Cardiac septum (tissue), 1 donor: ENCODE results near the gene NUP58. TPM values are rescaled to one million over a fixed set of nuclear protein-coding genes. Genes with fewer than 3 reads are reported as not detected.
"Not testable (repeated sequence)": the region's sequence is repeated elsewhere in the genome, so short reads cannot be mapped to it uniquely, and the experiment has no call there.

Experiments
- DNase-seq: peaks from one replicate; pipeline ENCODE4 v3.0.0-alpha.2; 2020; ENCODE audit warnings: low spot score
- intact Hi-C: fragments of 100-400 bp; cut with DNase I; formaldehyde crosslinking; loops from one replicate; pipeline ENCODE4 v1.14.0; 2022
- total RNA-seq: library from RNA; stranded (reverse); fragmentation: NEBNext Ultra II Directional; extraction: Animal tissue kit (Norgen Biotek cat#: 25700); gene quantifications from one replicate; pipeline ENCODE4 v1.2.1, GENCODE V29; 2021
- donor health status: DM: no; HTN: no; CAD: no.

NUP58 gene
- total RNA-seq, 1 donor from 2014 or later = 28.9 TPM

DNA sequence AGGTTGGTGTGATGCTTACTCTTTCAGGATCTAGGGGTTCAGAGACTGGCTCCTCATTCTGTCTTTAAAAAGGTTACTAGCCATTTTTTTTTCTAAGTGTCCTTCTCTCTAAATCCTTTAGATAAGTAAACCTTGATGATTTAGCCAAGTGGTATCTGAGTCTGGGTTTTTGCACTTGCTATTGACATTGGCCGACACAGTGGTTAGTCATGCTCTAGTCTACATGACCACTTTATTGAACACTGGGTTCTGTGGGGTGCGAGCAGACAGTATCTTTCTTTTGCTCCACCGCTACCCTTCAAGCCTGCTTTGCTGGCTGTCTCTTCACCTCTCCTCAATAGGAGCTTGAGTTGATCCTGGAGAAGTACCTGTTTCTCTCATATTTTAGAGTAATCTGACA, 6.2 kb upstream of the NUP58 start:
- no peak for DNase-seq
- intact Hi-C loops = no loop called here

DNA sequence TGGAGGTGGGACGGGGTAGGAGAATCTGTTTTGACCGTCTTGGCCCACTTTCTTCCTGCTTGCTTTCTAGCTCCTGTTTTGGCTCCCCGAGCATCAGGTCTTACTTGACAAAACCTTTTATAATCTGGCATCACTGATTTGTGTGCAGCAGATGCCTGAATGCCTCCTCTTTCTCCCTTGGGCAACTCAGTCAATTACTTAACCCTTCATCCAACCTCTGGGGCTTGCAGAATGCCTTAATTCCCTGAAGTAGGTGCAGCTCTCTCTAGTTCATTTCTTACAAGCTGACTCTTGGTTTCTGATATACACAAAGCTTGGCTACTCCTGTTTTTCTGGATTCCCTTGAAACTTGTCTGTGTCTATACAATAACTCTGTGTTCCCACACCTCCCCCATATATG, 5.7 kb upstream of the NUP58 start:
- intact Hi-C loops = no loop called here
- no peak for DNase-seq

DNA sequence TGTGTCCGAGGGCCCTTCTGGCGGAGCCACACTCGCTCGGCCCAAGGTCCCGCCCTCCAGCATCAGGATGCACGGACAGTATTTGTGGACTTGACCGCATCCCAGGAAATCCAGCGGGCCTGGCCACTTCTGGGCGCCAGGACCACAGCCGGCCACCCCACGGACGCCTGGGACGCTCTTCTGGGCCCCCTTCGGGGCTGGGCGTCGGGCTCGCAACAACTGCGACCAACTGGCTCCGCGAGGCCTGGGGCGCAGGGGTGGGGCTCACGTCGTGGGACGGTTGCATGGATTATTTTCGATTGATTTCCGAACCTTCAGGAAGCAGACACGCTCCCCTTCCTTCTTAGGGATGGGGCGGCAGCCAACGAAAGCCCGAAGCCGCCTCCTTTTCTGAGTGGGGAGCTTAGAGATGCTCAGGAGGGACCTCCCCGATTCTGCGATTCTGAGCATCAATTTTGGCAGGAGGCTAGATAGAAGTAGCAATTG, 521 bp upstream of the NUP58 start:
- peak; percentile 74 for DNase-seq
- intact Hi-C loops = loop anchor here (1.0 kb wide), 1 partner anchor 14 kb away; the partner anchor contains the start of gene MTMR6

DNA sequence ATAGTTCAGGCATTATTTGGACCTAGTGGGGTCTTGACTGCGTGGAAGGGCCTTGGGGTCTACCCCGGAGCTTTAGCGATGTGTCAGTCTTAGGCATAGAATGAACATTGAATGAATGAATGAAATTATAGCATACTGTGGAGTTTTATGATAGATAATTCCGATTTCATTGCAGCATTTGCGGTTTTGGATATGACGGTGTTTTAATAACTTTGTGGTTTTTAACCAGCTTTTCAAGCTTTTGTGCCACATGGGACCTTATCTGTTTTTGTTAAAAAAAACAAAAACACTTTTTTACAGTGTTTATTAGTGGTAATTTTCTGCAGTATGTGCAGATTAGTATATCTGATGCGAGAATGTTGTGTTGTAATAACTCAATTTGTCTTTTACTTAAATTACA, 696 bp downstream of the NUP58 start:
- no peak for DNase-seq
- intact Hi-C loops = no loop called here

- DNase-seq = no peak
These were observed 5.4 kb downstream of the NUP58 start for GRCh38 chr13:25306671-25307464.

DNA sequence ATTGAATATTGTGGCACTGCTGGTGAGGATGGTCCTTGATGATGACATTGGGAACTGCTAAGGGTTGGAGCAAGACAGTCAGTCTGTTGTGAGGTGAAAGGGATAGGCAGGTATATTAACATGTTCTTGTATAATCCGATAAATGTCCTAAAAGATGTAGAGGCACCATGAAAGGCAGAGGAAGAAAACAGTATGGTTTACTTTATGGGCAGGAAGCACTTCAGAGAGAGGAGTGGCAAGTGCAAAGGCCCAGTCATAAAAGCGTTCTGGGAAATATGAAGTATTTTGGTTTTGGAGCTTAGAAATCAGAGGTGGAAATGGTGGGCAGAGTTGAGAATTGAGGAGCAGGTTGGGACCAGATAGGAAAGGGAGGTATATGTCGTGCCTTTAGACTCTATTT, 9.5 kb downstream of the NUP58 start:
- intact Hi-C loops = no loop called here
- DNase-seq = no peak

More at GRCh38 chr13:25306671-25307464, 5.4 kb downstream of the NUP58 start:
- intact Hi-C loops = no loop called here

GRCh38 chr13:25318946-25319345, 17.5 kb downstream of the NUP58 start:
- DNase-seq, intact Hi-C loops: not testable (repeated sequence)

GRCh38 chr13:25319771-25320170, 18.3 kb downstream of the NUP58 start:
- no peak for DNase-seq
- intact Hi-C loops = no loop called here

DNA sequence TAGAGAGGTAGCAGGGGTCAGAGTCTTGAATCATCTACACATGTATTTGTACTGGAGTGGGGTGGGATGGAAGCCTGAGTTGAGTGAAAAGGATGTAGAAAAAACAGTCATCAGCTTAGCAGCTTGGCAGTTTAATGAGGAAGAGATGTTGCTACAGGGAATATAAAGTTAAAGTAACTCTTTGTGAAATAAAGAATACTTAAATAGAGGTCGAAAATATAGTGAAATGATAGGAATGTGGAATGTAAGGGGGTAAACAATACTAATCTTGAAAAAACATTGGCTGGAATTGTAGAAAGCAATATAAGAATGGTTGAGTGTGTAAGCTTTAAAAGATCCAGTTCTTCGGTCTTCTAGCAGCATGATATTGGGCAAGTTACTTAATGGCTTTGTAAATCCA, 22.7 kb downstream of the NUP58 start:
- intact Hi-C loops = no loop called here

DNA sequence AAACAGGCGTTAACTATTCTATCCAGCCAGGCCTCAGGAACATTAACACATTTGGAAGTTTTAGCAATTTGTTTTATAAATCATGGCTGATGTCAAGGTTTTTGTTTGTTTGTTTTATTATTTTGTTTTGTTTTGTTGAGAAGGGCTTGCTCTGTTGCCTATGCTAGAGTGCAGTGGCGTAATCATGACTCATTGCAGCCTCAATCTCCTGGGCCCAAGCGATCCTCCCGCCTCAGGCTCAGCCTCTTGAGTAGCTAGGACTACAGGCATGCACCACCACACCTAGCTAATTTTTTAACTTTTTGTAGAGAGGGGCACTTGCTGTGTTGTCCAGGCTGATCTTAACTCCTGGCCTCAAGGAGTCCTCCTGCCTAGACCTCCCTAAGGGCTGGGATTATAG, 28.3 kb downstream of the NUP58 start:
- DNase-seq = no peak
- intact Hi-C loops = no loop called here

More for the DNA sequence above, 22.7 kb downstream of the NUP58 start:
- DNase-seq = no peak

- intact Hi-C loops = no loop called here
- DNase-seq = no peak
These were observed 29.1 kb downstream of the NUP58 start for GRCh38 chr13:25330541-25330940.

- DNase-seq = no peak
- intact Hi-C loops = no loop called here
These were observed 34.4 kb downstream of the NUP58 start for GRCh38 chr13:25335856-25336255.

DNA sequence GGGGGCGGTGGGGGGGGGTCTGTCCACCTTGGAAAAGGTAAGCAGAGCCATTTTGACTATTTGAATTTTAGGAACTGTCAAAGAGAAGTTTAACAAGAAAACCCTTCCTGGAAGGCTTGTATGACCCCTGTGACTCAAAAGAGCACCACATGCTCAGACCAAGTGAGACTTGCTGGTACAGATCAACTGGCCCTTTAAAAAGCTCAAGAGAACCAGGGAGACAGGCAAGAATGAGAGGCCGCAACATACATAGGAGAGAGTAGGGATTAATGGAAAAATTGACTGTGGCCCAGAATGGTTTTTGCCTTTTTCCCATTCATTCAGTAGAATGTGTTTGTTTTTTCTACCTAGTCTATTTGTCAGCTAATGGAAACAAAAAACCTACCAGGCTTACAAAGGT, 44.2 kb downstream of the NUP58 start:
- no peak for DNase-seq
- intact Hi-C loops = no loop called here

GRCh38 chr13:25347151-25347550, 45.7 kb downstream of the NUP58 start:
- intact Hi-C loops = no loop called here
- no peak for DNase-seq

DNA sequence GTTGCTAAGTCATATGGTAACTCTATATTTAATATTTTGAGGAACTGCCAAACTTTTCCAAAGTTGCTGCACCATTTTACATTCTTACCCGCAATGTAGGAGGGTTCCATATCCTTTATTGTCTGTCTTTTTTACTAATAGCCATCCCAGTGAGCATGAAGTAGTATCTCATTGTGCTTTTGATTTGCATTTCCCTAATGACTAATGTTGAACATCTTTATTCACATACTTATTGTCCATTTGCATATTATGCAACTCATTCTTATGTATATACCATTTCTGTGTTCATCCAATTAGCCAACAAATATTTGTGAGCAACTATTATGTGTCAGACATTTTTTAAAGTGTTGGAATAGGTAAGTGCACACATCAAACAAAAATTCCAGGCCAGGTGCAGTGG, 50.0 kb downstream of the NUP58 start:
- no peak for DNase-seq
- intact Hi-C loops = no loop called here

DNA sequence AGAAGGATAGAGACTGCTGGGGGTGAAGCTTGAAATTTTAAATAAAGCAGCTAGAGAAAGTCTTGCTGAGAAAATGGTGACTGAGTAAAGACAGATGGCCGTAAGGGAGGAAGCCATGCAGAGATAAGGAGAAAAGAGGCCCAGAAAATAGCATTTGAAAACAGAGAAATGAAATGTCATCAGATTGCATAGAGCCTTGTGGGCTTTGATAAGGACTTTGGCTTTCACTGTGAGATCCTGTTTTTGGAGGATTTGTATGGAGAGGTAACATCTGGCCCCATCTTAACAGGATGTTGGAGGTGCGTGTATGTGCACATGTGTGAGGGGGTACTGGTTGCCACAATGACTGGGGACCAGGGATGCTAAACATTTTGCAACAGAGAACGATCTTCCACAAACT, 50.8 kb downstream of the NUP58 start:
- DNase-seq = no peak

GRCh38 chr13:25352806-25353205, 51.4 kb downstream of the NUP58 start:
- no peak for DNase-seq
- intact Hi-C loops = no loop called here

More for the DNA sequence above, 50.8 kb downstream of the NUP58 start:
- intact Hi-C loops = no loop called here

- DNase-seq = no peak
These were observed 51.9 kb downstream of the NUP58 start for GRCh38 chr13:25353344-25353743.

GRCh38 chr13:25354377-25354776, 53.0 kb downstream of the NUP58 start:
- intact Hi-C loops = no loop called here

More at GRCh38 chr13:25353344-25353743, 51.9 kb downstream of the NUP58 start:
- intact Hi-C loops = no loop called here

DNA sequence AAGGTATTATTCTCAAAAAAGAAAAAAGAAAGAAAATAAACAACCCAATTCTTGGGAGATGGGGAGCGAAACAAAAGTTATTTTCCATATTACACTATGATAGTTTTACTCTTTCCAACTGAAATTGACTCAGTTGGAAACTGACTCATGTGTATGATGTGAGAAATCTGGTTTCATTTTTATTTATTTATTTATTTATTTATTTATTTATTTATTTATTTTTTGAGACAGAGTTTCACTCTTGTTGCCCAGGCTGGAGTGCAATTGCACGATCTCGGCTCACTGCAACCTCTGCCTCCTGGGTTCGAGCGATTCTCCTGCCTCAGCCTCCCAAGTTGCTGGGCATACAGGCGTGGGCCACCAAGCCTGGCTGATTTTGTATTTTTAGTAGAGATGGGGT, 59.0 kb downstream of the NUP58 start:
- DNase-seq, intact Hi-C loops: not testable (repeated sequence)

More at GRCh38 chr13:25354377-25354776, 53.0 kb downstream of the NUP58 start:
- no peak for DNase-seq

- DNase-seq = no peak
- intact Hi-C loops = no loop called here
These were observed 64.4 kb downstream of the NUP58 start for GRCh38 chr13:25365720-25366235.
